ENCODE data around the gene SLC23A1.
A peak's percentile ranks its signal among the peaks of the same experiment; 100 is the strongest.
"Not testable (repeated sequence)": the region's sequence is repeated elsewhere in the genome, so short reads cannot be mapped to it uniquely, and the experiment has no call there.

Gene SLC23A1

GRCh38 chr5:139393497-139394122 is 10.5 kb upstream of the SLC23A1 start:
- no peaks in the 10 kb centered on the region for H3K9me3 ChIP-seq (ENCODE audit: insufficient read depth, low read depth, low read length)
- peak overlapping the region; percentile 66 for H3K4me3 ChIP-seq (ENCODE audit: low read length)
- H3K27me3 ChIP-seq (ENCODE audit: insufficient read depth, low read length), result peaks cover 56% of the 10 kb centered on the region
- H3K27ac ChIP-seq (ENCODE audit: low read length), result no peak overlapping the region
- H3K9ac ChIP-seq (ENCODE audit: low read depth, low read length), result peak overlapping the region; percentile 34; the same call in 1 of the 2 replicates
- H3K4me1 ChIP-seq (ENCODE audit: insufficient read depth, low read length), result peaks cover 7% of the 10 kb centered on the region; the same call in 1 of the 2 replicates
- no peaks in the 10 kb centered on the region for H3K36me3 ChIP-seq (ENCODE audit: insufficient read depth, low read depth, low read length)

GRCh38 chr5:139392678-139393496 is 9.8 kb upstream of the SLC23A1 start:
- peak overlapping the region; percentile 66 for H3K4me3 ChIP-seq (ENCODE audit: low read length)
- H3K27ac ChIP-seq (ENCODE audit: low read length), result no peak overlapping the region
- H3K9me3 ChIP-seq (ENCODE audit: insufficient read depth, low read depth, low read length), result no peaks in the 10 kb centered on the region
- H3K36me3 ChIP-seq (ENCODE audit: insufficient read depth, low read depth, low read length), result no peaks in the 10 kb centered on the region
- H3K27me3 ChIP-seq (ENCODE audit: insufficient read depth, low read length), result peaks cover 56% of the 10 kb centered on the region
- peaks cover 14% of the 10 kb centered on the region; the same call in 1 of the 2 replicates for H3K4me1 ChIP-seq (ENCODE audit: insufficient read depth, low read length)
- H3K9ac ChIP-seq (ENCODE audit: low read depth, low read length), result peak overlapping the region; percentile 34; the same call in 1 of the 2 replicates

- Histone ChIP-seq H3K9ac (ENCODE audit: low read depth, low read length) (no peak overlapping the region), H3K4me1 (ENCODE audit: insufficient read depth, low read length) (peaks cover 16% of the 10 kb centered on the region; the same call in 1 of the 2 replicates), H3K4me3 (ENCODE audit: low read length) (peak overlapping the region; percentile 66; the same call in 1 of the 2 replicates), H3K9me3 (ENCODE audit: insufficient read depth, low read depth, low read length) (no peaks in the 10 kb centered on the region), H3K27me3 (ENCODE audit: insufficient read depth, low read length) (peaks cover 56% of the 10 kb centered on the region), H3K27ac (ENCODE audit: low read length) (no peak overlapping the region), H3K36me3 (ENCODE audit: insufficient read depth, low read depth, low read length) (no peaks in the 10 kb centered on the region)
These were observed 9.2 kb upstream of the SLC23A1 start for GRCh38 chr5:139392324-139392677.

- Histone ChIP-seq H3K9ac (ENCODE audit: low read depth, low read length) (no peak overlapping the region), H3K9me3 (ENCODE audit: insufficient read depth, low read depth, low read length) (no peaks in the 10 kb centered on the region), H3K4me3 (ENCODE audit: low read length) (peak overlapping the region; percentile 66; the same call in 1 of the 2 replicates), H3K27me3 (ENCODE audit: insufficient read depth, low read length) (peaks cover 56% of the 10 kb centered on the region), H3K27ac (ENCODE audit: low read length) (no peak overlapping the region), H3K36me3 (ENCODE audit: insufficient read depth, low read depth, low read length) (no peaks in the 10 kb centered on the region), H3K4me1 (ENCODE audit: insufficient read depth, low read length) (peaks cover 16% of the 10 kb centered on the region; the same call in 1 of the 2 replicates)
These were observed 8.7 kb upstream of the SLC23A1 start for GRCh38 chr5:139391570-139392323.

- Histone ChIP-seq H3K27ac (ENCODE audit: low read length) (no peak overlapping the region), H3K27me3 (ENCODE audit: insufficient read depth, low read length) (peaks cover 52% of the 10 kb centered on the region), H3K4me3 (ENCODE audit: low read length) (no peak overlapping the region), H3K36me3 (ENCODE audit: insufficient read depth, low read depth, low read length) (no peaks in the 10 kb centered on the region), H3K9ac (ENCODE audit: low read depth, low read length) (no peak overlapping the region), H3K9me3 (ENCODE audit: insufficient read depth, low read depth, low read length) (no peaks in the 10 kb centered on the region), H3K4me1 (ENCODE audit: insufficient read depth, low read length) (peaks cover 13% of the 10 kb centered on the region; the same call in 1 of the 2 replicates)
These were observed 7.8 kb upstream of the SLC23A1 start for GRCh38 chr5:139390639-139391569.

- no peaks in the 10 kb centered on the region for H3K36me3 ChIP-seq (ENCODE audit: insufficient read depth, low read depth, low read length)
- H3K27me3 ChIP-seq (ENCODE audit: insufficient read depth, low read length), result peaks cover 42% of the 10 kb centered on the region
- H3K27ac ChIP-seq (ENCODE audit: low read length), result no peak within 1 kb of the TSS
- H3K9me3 ChIP-seq (ENCODE audit: insufficient read depth, low read depth, low read length), result no peaks in the 10 kb centered on the region
- no peak within 1 kb of the TSS for H3K9ac ChIP-seq (ENCODE audit: low read depth, low read length)
- no peak within 1 kb of the TSS for H3K4me3 ChIP-seq (ENCODE audit: low read length)
- peaks cover 8% of the 10 kb centered on the region; the same call in 1 of the 2 replicates for H3K4me1 ChIP-seq (ENCODE audit: insufficient read depth, low read length)
These were observed 6.9 kb upstream of the SLC23A1 start, which contains the start of gene MZB1 for GRCh38 chr5:139389701-139390638. MZB1 (minus strand) TSS chr5:139389913; CDS start chr5:139389856, 57 bp downstream.

- Histone ChIP-seq H3K27ac (ENCODE audit: low read length) (peak overlapping the region; percentile 8), H3K4me3 (ENCODE audit: low read length) (peak overlapping the region; percentile 20; the same call in 1 of the 2 replicates), H3K36me3 (ENCODE audit: insufficient read depth, low read depth, low read length) (no peaks in the 10 kb centered on the region)
These were observed 5.2 kb upstream of the SLC23A1 start for GRCh38 chr5:139388198-139388821.

GRCh38 chr5:139387611-139388197 is 4.6 kb upstream of the SLC23A1 start:
- Histone ChIP-seq H3K27me3 (ENCODE audit: insufficient read depth, low read length) (peaks cover 20% of the 10 kb centered on the region), H3K4me1 (ENCODE audit: insufficient read depth, low read length) (peaks cover 8% of the 10 kb centered on the region; the same call in 1 of the 2 replicates), H3K9me3 (ENCODE audit: insufficient read depth, low read depth, low read length) (no peaks in the 10 kb centered on the region), H3K9ac (ENCODE audit: low read depth, low read length) (peak overlapping the region; percentile 64; the same call in 1 of the 2 replicates), H3K4me3 (ENCODE audit: low read length) (no peak overlapping the region), H3K27ac (ENCODE audit: low read length) (peak overlapping the region; percentile 8), H3K36me3 (ENCODE audit: insufficient read depth, low read depth, low read length) (no peaks in the 10 kb centered on the region)

More at GRCh38 chr5:139388198-139388821, 5.2 kb upstream of the SLC23A1 start:
- Histone ChIP-seq H3K27me3 (ENCODE audit: insufficient read depth, low read length) (peaks cover 26% of the 10 kb centered on the region), H3K4me1 (ENCODE audit: insufficient read depth, low read length) (peaks cover 8% of the 10 kb centered on the region; the same call in 1 of the 2 replicates), H3K9ac (ENCODE audit: low read depth, low read length) (peak overlapping the region; percentile 64; the same call in 1 of the 2 replicates), H3K9me3 (ENCODE audit: insufficient read depth, low read depth, low read length) (no peaks in the 10 kb centered on the region)

GRCh38 chr5:139386956-139387355 is 3.9 kb upstream of the SLC23A1 start:
- H3K27ac ChIP-seq (ENCODE audit: low read length); H3K4me1 ChIP-seq (ENCODE audit: insufficient read depth, low read length); H3K9me3 ChIP-seq (ENCODE audit: insufficient read depth, low read depth, low read length); H3K4me3 ChIP-seq (ENCODE audit: low read length); H3K36me3 ChIP-seq (ENCODE audit: insufficient read depth, low read depth, low read length); H3K9ac ChIP-seq (ENCODE audit: low read depth, low read length): not testable (repeated sequence)
- peaks cover 12% of the 10 kb centered on the region for H3K27me3 ChIP-seq (ENCODE audit: insufficient read depth, low read length)

Data from iPS-20b (cell line).